ENCODE data around the gene CTSE. TPM values are rescaled to one million over a fixed set of nuclear protein-coding genes. Genes with fewer than 3 reads are reported as not detected.

Gene CTSE
- total and polyA plus RNA-seq, 2 of the 8 experiments (the other 6 are each of a cell fraction or from before 2014, with no cell fraction given), result 0.03 TPM; not detected in 1

- TF ChIP-seq CTBP2 (IDR thresholded peaks at IDR 0.05; ENCODE audit: borderline replicate concordance, insufficient read depth, insufficient read length, low read length) (no peak), CHD2 (IDR thresholded peaks at IDR 0.05; ENCODE audit: low read length) (no peak), SIRT6 (IDR thresholded peaks at IDR 0.05; ENCODE audit: low read length) (no peak)
These were observed 61.5 kb downstream of the CTSE start (continued) for GRCh38 chr1:205961991-205962820.

All from H1 (cell line).